Skeletal muscle tissue (tissue), 4 donors: Measurements from ENCODE around the gene KCNAB1. TPM values are rescaled to one million over a fixed set of nuclear protein-coding genes. Genes with fewer than 3 reads are reported as not detected.

Source experiments
- H3K27ac ChIP-seq: one replicate; pipeline ENCODE4 v1.7.0; 2013; ENCODE audit warnings: mild to moderate bottlenecking, low read depth, low read length, inconsistent platforms
- H3K27me3 ChIP-seq, 3 donors: one replicate each; pipeline ENCODE4 v1.7.0; 2013; ENCODE audit warnings: low read length in 3 of 3; ENCODE audit not compliant: control insufficient read depth in 3 of 3, insufficient read depth in 3 of 3
- H3K36me3 ChIP-seq, 3 donors: one replicate each; pipeline ENCODE4 v1.7.0; 2013; ENCODE audit warnings: low read length in 3 of 3; ENCODE audit not compliant: control insufficient read depth in 3 of 3, insufficient read depth in 3 of 3
- H3K4me1 ChIP-seq, 3 donors: one replicate each; pipeline ENCODE4 v1.7.0; 2013; ENCODE audit warnings: low read length in 3 of 3, mild to moderate bottlenecking in 3 of 3; ENCODE audit not compliant: control insufficient read depth in 3 of 3, insufficient read depth in 3 of 3
- H3K4me3 ChIP-seq, 3 donors: one replicate each; pipeline ENCODE4 v1.7.0; 2013; ENCODE audit warnings: low read length in 3 of 3
- H3K9ac ChIP-seq, 3 donors: one replicate each; pipeline ENCODE4 v1.7.0; 2013; ENCODE audit warnings: low read length in 3 of 3, mild to moderate bottlenecking in 3 of 3, moderate library complexity in 2 of 3, low read depth in 1 of 3
- H3K9me3 ChIP-seq, 3 donors: one replicate each; pipeline ENCODE4 v1.7.0; 2013; ENCODE audit warnings: low read length in 3 of 3; ENCODE audit not compliant: control insufficient read depth in 3 of 3
- total RNA-seq: library from RNA; depleted of rRNA; stranded (reverse); fragments of >200 nt; gene quantifications from one replicate; pipeline ENCODE4 v1.2.3, GENCODE V29; 2014
- donor health status: Osteomylitis.

The KCNAB1 gene
- total RNA-seq, 1 donor from 2014 or later = 4.2 TPM

GRCh38 chr3:156586905-156587759, 466.8 kb downstream of the KCNAB1 start:
- H3K36me3 ChIP-seq = no peaks in the 10 kb centered on the region

GRCh38 chr3:156587760-156588069, 467.3 kb downstream of the KCNAB1 start:
- Histone ChIP-seq H3K9ac (no peak overlapping the region), H3K27ac (no peak overlapping the region), H3K4me3 (no peak overlapping the region), H3K9me3 (no peaks in the 10 kb centered on the region), H3K36me3 (no peaks in the 10 kb centered on the region), H3K4me1 (peaks cover 0 to 9% (median 8%) of the 10 kb centered on the region in 3 donors), H3K27me3 (no peaks in the 10 kb centered on the region)

More at GRCh38 chr3:156586905-156587759, 466.8 kb downstream of the KCNAB1 start:
- H3K9ac ChIP-seq = no peak overlapping the region
- H3K4me3 ChIP-seq = no peak overlapping the region
- peaks cover 0 to 9% (median 8%) of the 10 kb centered on the region in 3 donors for H3K4me1 ChIP-seq
- no peak overlapping the region for H3K27ac ChIP-seq
- H3K27me3 ChIP-seq = no peaks in the 10 kb centered on the region
- H3K9me3 ChIP-seq = no peaks in the 10 kb centered on the region

Other genes with a start within 250 kb of the KCNAB1 start
- gene GMPS, start 249.9 kb upstream of the KCNAB1 start, total RNA-seq = 16.2 TPM